Stimulated activated CD4-positive, alpha-beta T cell treated with anti-CD3 and anti-CD28 coated beads, Interleukin-2, amount 100 ng/mL, for 4 hours (primary cell): ENCODE measurements around the gene AHRR.

ENCODE experiments used
- DNase-seq: peaks from one replicate; pipeline ENCODE4 v3.0.0-alpha.2; 2020; ENCODE audit warnings: low read depth

AHRR gene

GRCh38 chr5:416636-416960 lies 95.1 kb downstream of the AHRR start:
- no peak for DNase-seq

GRCh38 chr5:417301-418161 lies 96.0 kb downstream of the AHRR start:
- DNase-seq: no peak

GRCh38 chr5:418162-419121 lies 96.9 kb downstream of the AHRR start:
- DNase-seq: no peak

GRCh38 chr5:419970-420369 lies 98.5 kb downstream of the AHRR start:
- no peak for DNase-seq

- DNase-seq: no peak
These were observed 99.2 kb downstream of the AHRR start for GRCh38 chr5:420632-421286.

- no peak for DNase-seq
These were observed 99.9 kb downstream of the AHRR start for GRCh38 chr5:421287-421880.

GRCh38 chr5:421901-422300 lies 100.4 kb downstream of the AHRR start:
- no peak for DNase-seq

GRCh38 chr5:422323-423232 lies 101.1 kb downstream of the AHRR start:
- no peak for DNase-seq

GRCh38 chr5:423233-423565 lies 101.7 kb downstream of the AHRR start:
- no peak for DNase-seq

- no peak for DNase-seq
These were observed 102.2 kb downstream of the AHRR start for GRCh38 chr5:423626-424261.

GRCh38 chr5:424301-425110 lies 103.0 kb downstream of the AHRR start:
- DNase-seq: no peak

GRCh38 chr5:425714-426113 lies 104.2 kb downstream of the AHRR start:
- no peak for DNase-seq

GRCh38 chr5:426392-426976 lies 105.0 kb downstream of the AHRR start:
- no peak for DNase-seq

- DNase-seq: no peak
These were observed 106.0 kb downstream of the AHRR start for GRCh38 chr5:427415-428087.

- no peak for DNase-seq
These were observed 106.7 kb downstream of the AHRR start for GRCh38 chr5:428219-428618.

- DNase-seq: no peak
These were observed 107.4 kb downstream of the AHRR start for GRCh38 chr5:428754-429452.

- no peak for DNase-seq
These were observed 108.1 kb downstream of the AHRR start for GRCh38 chr5:429453-430188.
